Testis (tissue), 2 donors: ENCODE data around the gene DSE.
"Not testable (repeated sequence)": the region's sequence is repeated elsewhere in the genome, so short reads cannot be mapped to it uniquely, and the experiment has no call there.

Experiments used
- POLR2A ChIP-seq: fragments of 450-650 bp; IDR thresholded peaks from one replicate; pipeline ENCODE4 v1.6.1; 2017; ENCODE audit warnings: antibody characterized with exemption, mild to moderate bottlenecking, moderate library complexity
- TF ChIP-seq, protein P1 (sequence below), 3 experiments: fragments of 450-650 bp in 2 of 3; fragments of 200-600 bp in 1 of 3; sonication (generic) in 1 of 3; IDR thresholded peaks; one replicate each; pipeline ENCODE4 v1.5.1; 2016 to 2019; ENCODE audit warnings: antibody characterized with exemption in 3 of 3, mild to moderate bottlenecking in 2 of 3, moderate library complexity in 1 of 3

DNA sequence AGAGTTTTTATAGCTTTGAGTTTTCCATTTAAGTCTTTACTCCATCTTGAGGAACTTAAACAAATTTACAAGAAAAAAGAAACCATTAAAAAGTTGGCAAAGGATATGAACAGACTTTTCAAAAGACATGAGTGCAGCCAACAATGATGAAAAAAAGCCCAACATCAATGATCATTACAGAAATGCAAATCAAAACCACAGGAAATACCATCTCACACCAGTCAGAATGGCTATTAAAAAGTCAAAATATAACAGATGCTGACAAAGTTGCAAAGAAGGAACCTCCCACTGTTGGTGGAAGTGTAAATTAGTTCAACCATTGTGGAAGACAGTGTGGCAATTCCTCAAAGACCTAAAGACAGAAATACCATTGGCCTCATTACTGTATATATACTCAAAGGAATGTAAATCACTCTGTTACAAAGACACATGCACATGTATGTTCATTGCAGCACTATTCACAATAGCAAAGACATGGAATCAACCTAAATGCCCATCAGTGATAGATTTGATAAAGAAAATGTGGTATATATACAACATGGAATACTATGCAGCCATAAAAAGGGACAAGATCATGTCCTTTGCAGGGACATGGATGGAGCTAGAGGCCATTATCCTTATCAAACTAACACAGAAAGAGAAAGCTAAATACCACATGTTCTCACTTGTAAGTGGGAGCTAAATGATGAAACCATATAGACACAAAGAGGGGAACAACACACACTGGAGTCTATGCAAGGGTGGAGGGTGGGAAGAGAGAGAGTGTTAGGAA is 35.9 kb upstream of the DSE start:
- TF ChIP-seq, protein P1, sequence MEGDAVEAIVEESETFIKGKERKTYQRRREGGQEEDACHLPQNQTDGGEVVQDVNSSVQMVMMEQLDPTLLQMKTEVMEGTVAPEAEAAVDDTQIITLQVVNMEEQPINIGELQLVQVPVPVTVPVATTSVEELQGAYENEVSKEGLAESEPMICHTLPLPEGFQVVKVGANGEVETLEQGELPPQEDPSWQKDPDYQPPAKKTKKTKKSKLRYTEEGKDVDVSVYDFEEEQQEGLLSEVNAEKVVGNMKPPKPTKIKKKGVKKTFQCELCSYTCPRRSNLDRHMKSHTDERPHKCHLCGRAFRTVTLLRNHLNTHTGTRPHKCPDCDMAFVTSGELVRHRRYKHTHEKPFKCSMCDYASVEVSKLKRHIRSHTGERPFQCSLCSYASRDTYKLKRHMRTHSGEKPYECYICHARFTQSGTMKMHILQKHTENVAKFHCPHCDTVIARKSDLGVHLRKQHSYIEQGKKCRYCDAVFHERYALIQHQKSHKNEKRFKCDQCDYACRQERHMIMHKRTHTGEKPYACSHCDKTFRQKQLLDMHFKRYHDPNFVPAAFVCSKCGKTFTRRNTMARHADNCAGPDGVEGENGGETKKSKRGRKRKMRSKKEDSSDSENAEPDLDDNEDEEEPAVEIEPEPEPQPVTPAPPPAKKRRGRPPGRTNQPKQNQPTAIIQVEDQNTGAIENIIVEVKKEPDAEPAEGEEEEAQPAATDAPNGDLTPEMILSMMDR (IDR thresholded peaks at IDR 0.05), result not testable (repeated sequence)
- not testable (repeated sequence) for TF ChIP-seq POLR2A
